Pons (tissue), 1 donor: ENCODE data around the gene HCLS1.
"Not testable (repeated sequence)": the region's sequence is repeated elsewhere in the genome, so short reads cannot be mapped to it uniquely, and the experiment has no call there.

Source experiments
- DNase-seq: peaks from one replicate; pipeline ENCODE4 v3.0.0-alpha.2; 2016; ENCODE audit warnings: low spot score

The HCLS1 gene

DNA sequence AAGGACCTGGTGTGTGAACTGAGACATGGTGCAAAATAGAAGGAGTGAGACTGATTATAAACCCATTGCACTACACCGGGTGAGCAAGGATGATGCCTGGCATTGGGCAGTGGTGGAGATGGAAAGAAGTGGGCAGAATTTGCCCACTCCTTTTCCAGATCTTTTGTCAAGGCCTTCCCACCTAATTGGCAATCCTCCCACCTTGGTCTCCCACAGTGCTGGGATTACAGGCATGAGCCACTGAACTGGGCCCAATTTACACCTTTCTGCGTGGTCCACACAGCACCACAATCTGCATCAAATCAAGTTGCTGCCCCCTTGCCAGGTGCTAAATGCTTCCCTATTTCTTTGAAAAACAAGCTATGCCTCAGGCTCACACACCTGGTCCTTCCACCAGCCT, 62.1 kb downstream of the HCLS1 start:
- DNase-seq = no peak

DNA sequence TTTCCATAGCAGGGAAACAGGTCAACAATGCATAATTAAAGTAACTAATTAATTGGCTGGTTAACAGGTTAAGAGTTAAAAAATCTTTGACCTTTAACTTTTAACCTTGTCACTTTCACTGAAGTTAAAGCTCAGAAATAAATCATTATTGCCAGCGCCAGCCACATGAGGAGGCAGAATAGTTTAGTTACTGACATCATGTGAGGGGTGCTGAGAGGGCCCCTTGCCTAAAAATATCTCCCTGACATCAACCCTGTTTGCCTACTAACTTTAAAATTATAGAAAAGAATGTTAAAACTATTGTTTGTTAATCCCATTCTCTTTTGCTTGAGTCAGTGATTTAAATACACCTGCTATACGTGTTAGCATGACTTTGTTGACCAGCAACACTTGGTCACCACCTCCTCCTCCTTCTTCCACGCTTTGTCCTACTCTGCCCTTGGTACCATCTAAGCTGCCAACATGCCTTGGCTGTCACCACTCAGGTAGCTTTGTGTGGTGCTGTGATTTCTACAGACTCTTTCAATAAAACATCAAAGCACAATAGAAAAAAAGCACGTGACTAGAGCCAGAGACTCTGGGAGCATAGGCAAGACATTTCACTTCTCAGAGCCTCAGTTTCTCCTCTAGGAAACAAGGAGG, 64.8 kb downstream of the HCLS1 start:
- DNase-seq = no peak

GRCh38 chr3:121594850-121595249, 65.9 kb downstream of the HCLS1 start:
- no peak for DNase-seq

DNA sequence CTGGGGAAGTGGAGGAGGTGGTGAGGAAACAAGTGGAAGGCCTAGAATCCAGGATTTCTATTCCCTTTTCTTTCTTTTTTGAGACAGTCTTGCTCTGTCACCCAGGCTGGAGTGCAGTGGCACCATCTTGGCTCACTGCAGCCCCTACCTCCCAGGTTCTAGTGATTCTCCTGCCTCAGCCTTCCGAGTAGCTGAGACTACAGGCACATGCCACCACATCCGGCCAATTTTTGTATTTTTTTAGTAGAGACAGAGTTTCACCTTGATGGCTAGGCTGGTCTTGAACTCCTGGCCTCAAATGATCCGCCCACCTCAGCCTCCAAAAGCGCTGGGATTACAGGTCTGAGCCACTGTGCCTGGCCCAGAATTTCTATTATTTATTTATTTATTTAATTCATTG, 66.9 kb downstream of the HCLS1 start:
- not testable (repeated sequence) for DNase-seq

GRCh38 chr3:121592856-121593702, 67.6 kb downstream of the HCLS1 start, which contains the start of gene FBXO40:
Gene FBXO40 (plus strand): TSS chr3:121593379. CDS start chr3:121620576, 27,197 bp downstream.
- DNase-seq = no peak

DNA sequence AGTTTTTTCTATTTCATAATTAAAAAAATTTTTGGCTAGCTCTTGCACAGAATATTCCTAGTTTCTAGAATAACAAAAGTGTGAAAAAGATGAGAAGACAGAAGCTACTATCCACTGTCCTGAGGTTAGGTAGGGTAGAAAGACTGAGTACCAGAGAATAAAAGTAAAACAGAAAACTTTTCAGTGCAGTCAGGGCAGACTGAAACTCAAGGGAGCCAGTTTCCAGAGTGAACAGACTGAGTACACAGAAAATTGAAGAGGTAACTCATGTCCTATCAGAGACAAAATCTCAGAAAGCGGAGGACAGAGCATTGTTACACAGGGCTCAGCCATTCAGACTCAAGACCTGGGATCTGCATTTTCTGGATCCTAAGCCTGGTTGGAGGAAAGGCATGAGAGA, 76.3 kb downstream of the HCLS1 start:
- no peak for DNase-seq

GRCh38 chr3:121581691-121582090, 79.0 kb downstream of the HCLS1 start:
- no peak for DNase-seq
